Activated naive CD4-positive, alpha-beta T cell treated with anti-CD3 and anti-CD28 coated beads, Interleukin-2, amount 10 ng/mL, durations not matched to agents 7 days and 5 days (primary cell): Measurements from ENCODE around the gene CCIN.
A peak's percentile ranks its signal among the peaks of the same experiment; 100 is the strongest.

Experiments
- CTCF ChIA-PET: fragments of 350-600 bp; sonication (Branson Sonifier 250); formaldehyde crosslinking; loops from one replicate; lab custom pipeline; 2021; ENCODE audit warnings: antibody characterized with exemption; lab: Charles Lee
- DNase-seq: peaks from one replicate; pipeline ENCODE4 v3.0.0-alpha.2; 2020
- H3K27ac Mint-ChIP-seq: one replicate; pipeline ENCODE4 v1.8.0; 2021; ENCODE audit warnings: mild to moderate bottlenecking, moderate library complexity, mixed read lengths
- H3K27me3 Mint-ChIP-seq: one replicate; pipeline ENCODE4 v1.8.0; 2021; ENCODE audit warnings: mild to moderate bottlenecking, mixed read lengths
- H3K36me3 Mint-ChIP-seq: one replicate; pipeline ENCODE4 v1.8.0; 2021; ENCODE audit warnings: mixed read lengths
- H3K4me1 Mint-ChIP-seq: one replicate; pipeline ENCODE4 v1.8.0; 2021; ENCODE audit warnings: mixed read lengths
- H3K4me3 Mint-ChIP-seq: one replicate; pipeline ENCODE4 v1.8.0; 2021; ENCODE audit warnings: mild to moderate bottlenecking, moderate library complexity, mixed read lengths
- H3K9me3 Mint-ChIP-seq: one replicate; pipeline ENCODE4 v1.8.0; 2021; ENCODE audit warnings: mixed read lengths

CCIN gene

GRCh38 chr9:36144309-36145232 lies 24.6 kb upstream of the CCIN start:
- peak; percentile 62 for DNase-seq
- H3K36me3 Mint-ChIP-seq = peaks cover 55% of the 10 kb centered on the region
- CTCF ChIA-PET = interaction anchor here (1.0 to 2.8 kb wide), 4 partner anchors 22 to 46 kb away, joined by 3 to 16 read pairs (median 6); partner anchors contain the start of gene CLTA
- peaks cover 19% of the 10 kb centered on the region for H3K9me3 Mint-ChIP-seq
- no peaks in the 10 kb centered on the region for H3K27me3 Mint-ChIP-seq
- H3K4me3 Mint-ChIP-seq = peak overlapping the region; percentile 86
- peak overlapping the region; percentile 95 for H3K27ac Mint-ChIP-seq
- H3K4me1 Mint-ChIP-seq = peaks cover 95% of the 10 kb centered on the region

- H3K9me3 Mint-ChIP-seq = peaks cover 19% of the 10 kb centered on the region
- peaks cover 95% of the 10 kb centered on the region for H3K4me1 Mint-ChIP-seq
- no peak overlapping the region for H3K4me3 Mint-ChIP-seq
- peaks cover 55% of the 10 kb centered on the region for H3K36me3 Mint-ChIP-seq
- DNase-seq = no peak
- H3K27me3 Mint-ChIP-seq = no peaks in the 10 kb centered on the region
- CTCF ChIA-PET = interaction anchor here (1.6 kb wide), 1 partner anchor 19 kb away, joined by 6 read pairs; no protein-coding TSS in a partner anchor
- peak overlapping the region; percentile 12 for H3K27ac Mint-ChIP-seq
Measured at GRCh38 chr9:36145970-36146369, 23.2 kb upstream of the CCIN start.

DNA sequence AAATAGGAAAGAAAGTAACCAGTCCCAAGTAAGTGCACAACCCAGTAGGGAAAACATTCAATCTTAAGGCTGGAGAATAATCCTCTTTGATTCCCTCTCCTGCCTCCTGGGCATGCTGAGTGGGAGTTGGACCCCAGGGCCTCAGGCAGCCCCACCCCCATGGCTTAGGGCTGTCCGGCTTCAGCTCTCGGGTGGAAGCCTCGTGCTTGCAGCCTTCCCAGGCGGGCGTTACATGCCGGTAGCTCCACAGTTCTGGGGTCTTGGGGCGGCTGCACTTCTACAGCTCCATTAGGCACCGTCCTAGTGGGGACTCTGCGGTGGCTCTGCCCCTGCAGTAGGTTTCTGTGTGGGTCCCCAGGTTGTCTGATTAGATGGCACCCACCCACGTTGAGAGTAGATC lies 22.5 kb upstream of the CCIN start:
- DNase-seq = no peak
- peaks cover 58% of the 10 kb centered on the region for H3K36me3 Mint-ChIP-seq
- CTCF ChIA-PET = interaction anchor here (1.6 kb wide), 1 partner anchor 18 kb away, joined by 6 read pairs; no protein-coding TSS in a partner anchor
- no peak overlapping the region for H3K4me3 Mint-ChIP-seq
- peaks cover 95% of the 10 kb centered on the region for H3K4me1 Mint-ChIP-seq
- H3K27me3 Mint-ChIP-seq = no peaks in the 10 kb centered on the region
- H3K9me3 Mint-ChIP-seq = peaks cover 19% of the 10 kb centered on the region
- H3K27ac Mint-ChIP-seq = no peak overlapping the region

DNA sequence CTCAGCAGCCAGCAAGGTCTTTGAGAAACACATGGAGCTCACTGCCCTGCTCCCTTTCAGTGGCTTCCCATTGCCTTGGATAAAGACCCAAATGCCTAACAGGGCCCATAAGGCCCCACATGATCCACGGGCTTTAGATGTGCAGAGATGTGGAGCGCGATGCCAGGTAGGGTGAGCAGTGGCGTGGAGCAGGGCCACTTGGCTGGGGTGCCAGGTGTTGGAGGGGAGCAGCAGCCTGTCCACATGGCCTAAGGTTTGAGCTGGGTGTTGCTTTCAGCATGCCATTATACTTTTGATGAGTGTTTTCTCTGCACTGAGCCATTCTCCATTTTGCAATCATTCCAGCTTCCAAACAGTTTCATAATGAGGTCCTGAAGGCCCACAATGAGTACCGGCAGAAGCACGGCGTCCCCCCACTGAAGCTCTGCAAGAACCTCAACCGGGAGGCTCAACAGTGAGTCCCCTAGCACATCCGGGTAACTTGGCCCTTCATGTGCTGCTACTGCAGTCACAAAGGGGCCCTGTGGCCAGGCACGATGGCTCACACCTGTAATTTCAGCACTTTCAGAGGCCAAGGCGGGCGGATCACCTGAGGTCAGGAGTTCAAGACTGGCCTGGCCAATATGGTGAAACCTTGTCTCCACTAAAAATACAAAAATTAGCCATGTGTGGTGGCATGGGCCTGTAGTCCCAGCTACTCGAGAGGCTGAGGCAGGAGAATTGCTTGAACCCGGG lies 21.6 kb upstream of the CCIN start:
- Mint-ChIP-seq H3K9me3 (peaks cover 19% of the 10 kb centered on the region), H3K27ac (peak overlapping the region; percentile 63), H3K27me3 (no peaks in the 10 kb centered on the region), H3K36me3 (peaks cover 51% of the 10 kb centered on the region), H3K4me1 (peaks cover 94% of the 10 kb centered on the region), H3K4me3 (no peak overlapping the region)
- CTCF ChIA-PET = interaction anchor here (1.6 kb wide), 2 partner anchors 16 to 17 kb away, joined by 6 to 10 read pairs; no protein-coding TSS in a partner anchor
- no peak for DNase-seq

GRCh38 chr9:36148311-36149051 lies 20.7 kb upstream of the CCIN start:
- Mint-ChIP-seq H3K36me3 (peaks cover 49% of the 10 kb centered on the region), H3K4me1 (peaks cover 94% of the 10 kb centered on the region), H3K9me3 (peaks cover 19% of the 10 kb centered on the region), H3K4me3 (no peak overlapping the region), H3K27ac (peak overlapping the region; percentile 74), H3K27me3 (no peaks in the 10 kb centered on the region)
- DNase-seq = peak; percentile 67
- CTCF ChIA-PET = interaction anchor here (0.7 to 1.6 kb wide), 5 partner anchors 12 to 128 kb away, joined by 3 to 10 read pairs (median 5); partner anchors contain the start of gene GLIPR2

DNA sequence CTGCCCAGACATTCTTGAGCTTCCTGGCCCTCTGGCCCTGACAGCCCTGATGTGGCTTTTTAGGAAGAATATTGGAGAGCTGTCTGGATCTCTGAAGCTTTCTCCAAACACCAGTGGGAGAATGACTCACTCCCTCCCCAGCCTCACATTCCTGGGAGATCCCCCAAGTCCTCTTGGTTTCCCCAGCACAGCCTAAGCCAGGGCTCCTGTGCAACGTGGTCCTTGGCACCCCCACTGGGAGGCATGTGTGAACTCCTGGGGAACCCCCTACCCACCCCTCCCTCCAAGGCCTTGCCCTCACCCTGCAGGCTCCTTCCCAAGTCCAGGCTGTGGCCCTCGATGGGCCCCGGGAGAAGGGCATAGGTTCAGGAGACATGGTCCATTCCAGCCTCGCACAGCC lies 20.0 kb upstream of the CCIN start:
- CTCF ChIA-PET = interaction anchor here (0.7 to 1.6 kb wide), 5 partner anchors 12 to 128 kb away, joined by 3 to 10 read pairs (median 5); partner anchors contain the start of gene GLIPR2
- H3K27me3 Mint-ChIP-seq = no peaks in the 10 kb centered on the region
- H3K4me3 Mint-ChIP-seq = no peak overlapping the region
- no peak for DNase-seq
- H3K9me3 Mint-ChIP-seq = peaks cover 19% of the 10 kb centered on the region
- H3K36me3 Mint-ChIP-seq = peaks cover 47% of the 10 kb centered on the region
- H3K27ac Mint-ChIP-seq = peak overlapping the region; percentile 74
- peaks cover 93% of the 10 kb centered on the region for H3K4me1 Mint-ChIP-seq

- Mint-ChIP-seq H3K9me3 (peaks cover 13% of the 10 kb centered on the region), H3K27me3 (no peaks in the 10 kb centered on the region), H3K4me3 (peak overlapping the region; percentile 74), H3K27ac (peak overlapping the region; percentile 97), H3K4me1 (peaks cover 85% of the 10 kb centered on the region), H3K36me3 (peaks cover 47% of the 10 kb centered on the region)
- CTCF ChIA-PET = interaction anchor here (0.7 to 2.3 kb wide), 7 partner anchors 11 to 47 kb away, joined by 3 to 5 read pairs (median 4); partner anchors contain the start of gene GLIPR2
- no peak for DNase-seq
Measured at GRCh38 chr9:36150574-36151315, 18.4 kb upstream of the CCIN start.

DNA sequence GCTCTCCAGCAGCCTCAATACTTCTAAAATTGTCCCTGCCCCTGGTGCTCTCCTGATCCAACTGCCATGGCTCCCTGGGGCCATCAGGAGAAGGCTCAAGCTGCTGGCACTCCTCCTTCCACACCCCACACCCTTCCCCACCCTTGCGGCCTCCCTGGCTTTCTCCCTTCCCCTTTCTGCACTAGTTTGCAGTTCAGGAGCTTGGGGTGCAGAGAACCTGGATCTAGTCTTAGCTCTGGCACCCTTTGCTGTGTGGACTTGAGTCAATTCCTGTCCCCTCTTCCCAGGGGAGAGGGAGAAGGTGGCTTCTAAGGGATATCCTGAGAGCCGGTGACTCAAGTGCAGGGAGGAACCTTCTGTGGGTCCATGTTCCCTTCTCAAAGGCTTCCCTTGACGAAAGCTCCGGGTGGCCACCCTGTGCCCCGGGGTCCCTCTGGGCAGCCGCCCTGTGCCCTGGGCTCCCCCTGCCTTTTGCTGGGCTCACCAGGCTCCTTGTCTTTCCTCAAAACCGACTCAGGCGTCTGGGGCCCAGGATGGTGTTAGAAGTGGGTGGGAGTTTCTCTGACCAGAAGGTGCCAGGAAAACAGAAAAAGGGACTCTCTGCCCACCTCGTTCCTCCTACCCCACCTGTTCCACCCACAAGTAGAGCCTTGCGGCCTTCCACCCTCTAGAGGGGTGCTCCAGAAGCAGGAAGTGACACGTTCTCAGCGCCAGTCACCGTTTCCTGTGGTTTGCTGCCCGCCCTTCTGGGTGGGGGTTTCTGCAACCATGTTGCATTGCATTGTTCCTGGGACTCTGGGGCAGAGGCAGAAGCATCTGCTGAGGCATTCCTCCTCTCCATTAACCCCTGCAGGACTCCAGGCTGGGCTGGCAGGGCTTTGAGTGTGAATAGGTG lies 17.6 kb upstream of the CCIN start:
- H3K4me1 Mint-ChIP-seq = peaks cover 78% of the 10 kb centered on the region
- peak overlapping the region; percentile 97 for H3K27ac Mint-ChIP-seq
- H3K27me3 Mint-ChIP-seq = no peaks in the 10 kb centered on the region
- peaks cover 8% of the 10 kb centered on the region for H3K9me3 Mint-ChIP-seq
- H3K4me3 Mint-ChIP-seq = peak overlapping the region; percentile 74
- peak; percentile 93 for DNase-seq
- CTCF ChIA-PET = interaction anchor here (0.6 to 2.3 kb wide), 7 partner anchors 12 to 58 kb away, joined by 3 to 5 read pairs (median 3); partner anchors contain the start of gene GLIPR2
- H3K36me3 Mint-ChIP-seq = peaks cover 42% of the 10 kb centered on the region

- Mint-ChIP-seq H3K9me3 (peaks cover 4% of the 10 kb centered on the region), H3K27me3 (no peaks in the 10 kb centered on the region), H3K27ac (peak overlapping the region; percentile 73), H3K4me1 (peaks cover 68% of the 10 kb centered on the region), H3K36me3 (peaks cover 37% of the 10 kb centered on the region), H3K4me3 (no peak overlapping the region)
- no peak for DNase-seq
- CTCF ChIA-PET = interaction anchor here (1.6 to 2.3 kb wide), 2 partner anchors 11 to 14 kb away, joined by 3 to 5 read pairs; no protein-coding TSS in a partner anchor
Measured at GRCh38 chr9:36152741-36153438, 16.3 kb upstream of the CCIN start.

- DNase-seq = no peak
- Mint-ChIP-seq H3K27me3 (no peaks in the 10 kb centered on the region), H3K27ac (no peak overlapping the region), H3K36me3 (peaks cover 45% of the 10 kb centered on the region), H3K9me3 (peaks cover 4% of the 10 kb centered on the region), H3K4me1 (peaks cover 66% of the 10 kb centered on the region), H3K4me3 (no peak overlapping the region)
- CTCF ChIA-PET = interaction anchor here (3.0 kb wide), 1 partner anchor 51 kb away, joined by 9 read pairs; no protein-coding TSS in a partner anchor
Measured at GRCh38 chr9:36153746-36154145, 15.4 kb upstream of the CCIN start.

GRCh38 chr9:36154331-36154952 lies 14.7 kb upstream of the CCIN start:
- no peaks in the 10 kb centered on the region for H3K27me3 Mint-ChIP-seq
- no peak for DNase-seq
- H3K9me3 Mint-ChIP-seq = peaks cover 4% of the 10 kb centered on the region
- H3K4me1 Mint-ChIP-seq = peaks cover 62% of the 10 kb centered on the region
- CTCF ChIA-PET = interaction anchor here (1.3 to 3.0 kb wide), 2 partner anchors 10 to 51 kb away, joined by 3 to 9 read pairs; no protein-coding TSS in a partner anchor
- peaks cover 46% of the 10 kb centered on the region for H3K36me3 Mint-ChIP-seq
- no peak overlapping the region for H3K27ac Mint-ChIP-seq
- H3K4me3 Mint-ChIP-seq = no peak overlapping the region
